CD4-positive, alpha-beta T cell (primary cell): ENCODE results near the gene PPP2R5C. TPM values are rescaled to one million over a fixed set of nuclear protein-coding genes. Genes with fewer than 3 reads are reported as not detected.

Experiments used
- ATAC-seq: fragments of 200-7000 bp; cut with Tn5 transposase; one replicate; pipeline ENCODE4 v1.10.0; 2022; ENCODE audit warnings: mild to moderate bottlenecking; ENCODE audit not compliant: poor library complexity
- CTCF ChIA-PET: fragments of 350-600 bp; sonication (Branson Sonifier 250); formaldehyde crosslinking; loops from one replicate; lab custom pipeline; 2021; ENCODE audit warnings: antibody characterized with exemption, inconsistent platforms; lab: Charles Lee
- POLR2A ChIA-PET: fragments of 350-600 bp; sonication (Branson Sonifier 250); formaldehyde crosslinking; loops from one replicate; lab custom pipeline; 2021; ENCODE audit warnings: antibody characterized with exemption, inconsistent platforms; lab: Charles Lee
- DNase-seq, 14 experiments: peaks; one replicate each; pipeline ENCODE4 v3.0.0-alpha.2; 2013 to 2020; ENCODE audit warnings: mixed read lengths in 2 of 14
- H3K27ac ChIP-seq, 2 donors: one replicate each; pipeline versions ENCODE4 v1.5.1 to v1.7.0; 2013; ENCODE audit warnings: low read length in 2 of 2, low read depth in 1 of 2, mild to moderate bottlenecking in 1 of 2
- H3K27me3 ChIP-seq, 2 experiments: 1 replicate in 1 of 2; 2 replicates in 1 of 2; pipeline versions ENCODE4 v1.6.1 to v1.7.0; 2013; ENCODE audit warnings: low read length in 2 of 2, control low read depth in 1 of 2, mild to moderate bottlenecking in 1 of 2, moderate library complexity in 1 of 2; ENCODE audit not compliant: insufficient read depth in 2 of 2, control insufficient read depth in 1 of 2
- H3K36me3 ChIP-seq: one replicate; pipeline ENCODE4 v1.6.1; 2013; ENCODE audit warnings: low read length, control low read depth; ENCODE audit not compliant: insufficient read depth
- H3K4me1 ChIP-seq: one replicate; pipeline ENCODE4 v1.6.1; 2013; ENCODE audit warnings: low read length, control low read depth; ENCODE audit not compliant: insufficient read depth
- H3K4me3 ChIP-seq: one replicate; pipeline ENCODE4 v1.5.1; 2013; ENCODE audit warnings: mild to moderate bottlenecking, low read length, moderate library complexity
- H3K9me3 ChIP-seq, 2 experiments: 1 replicate in 1 of 2; 2 replicates in 1 of 2; pipeline versions ENCODE4 v1.6.1 to v1.7.0; 2013; ENCODE audit warnings: low read length in 2 of 2, mild to moderate bottlenecking in 2 of 2, control low read depth in 1 of 2, moderate library complexity in 1 of 2; ENCODE audit not compliant: control insufficient read depth in 1 of 2, insufficient read depth in 1 of 2
- H3K27ac Mint-ChIP-seq: one replicate; pipeline ENCODE4 v1.8.0; 2020; ENCODE audit warnings: mixed read lengths
- H3K27me3 Mint-ChIP-seq: one replicate; pipeline ENCODE4 v1.8.0; 2021; ENCODE audit warnings: mixed read lengths
- H3K36me3 Mint-ChIP-seq: one replicate; pipeline ENCODE4 v1.8.0; 2021; ENCODE audit warnings: low read depth, mixed read lengths
- H3K4me1 Mint-ChIP-seq: one replicate; pipeline ENCODE4 v1.8.0; 2021; ENCODE audit warnings: low read depth, mixed read lengths
- H3K4me3 Mint-ChIP-seq: one replicate; pipeline ENCODE4 v1.8.0; 2020; ENCODE audit warnings: mild to moderate bottlenecking, mixed read lengths
- H3K9me3 Mint-ChIP-seq: one replicate; pipeline ENCODE4 v1.8.0; 2020; ENCODE audit warnings: mixed read lengths
- CTCF ChIP-seq: fragments of 200-600 bp; IDR thresholded peaks from one replicate; pipeline ENCODE4 v1.8.0; 2022; ENCODE audit warnings: antibody characterized with exemption, mild to moderate bottlenecking
- intact Hi-C, 2 experiments: fragments of 100-400 bp; cut with DNase I in 1 of 2; cut with micrococcal nuclease in 1 of 2; formaldehyde crosslinking; loops; one replicate each; pipeline versions ENCODE4 v1.15.1 to v1.9.0; 2023 to 2025; cut with DNase I, micrococcal nuclease
- total RNA-seq, 174 experiments: library from RNA in 2 of 174; stranded (reverse) in 2 of 174; gene quantifications; one replicate each; pipeline ENCODE4 v1.2.3 and lab custom pipeline; 2021 to 2026

The PPP2R5C gene
- total RNA-seq, 2 experiments from 2014 or later: 463 to 487 TPM

DNA sequence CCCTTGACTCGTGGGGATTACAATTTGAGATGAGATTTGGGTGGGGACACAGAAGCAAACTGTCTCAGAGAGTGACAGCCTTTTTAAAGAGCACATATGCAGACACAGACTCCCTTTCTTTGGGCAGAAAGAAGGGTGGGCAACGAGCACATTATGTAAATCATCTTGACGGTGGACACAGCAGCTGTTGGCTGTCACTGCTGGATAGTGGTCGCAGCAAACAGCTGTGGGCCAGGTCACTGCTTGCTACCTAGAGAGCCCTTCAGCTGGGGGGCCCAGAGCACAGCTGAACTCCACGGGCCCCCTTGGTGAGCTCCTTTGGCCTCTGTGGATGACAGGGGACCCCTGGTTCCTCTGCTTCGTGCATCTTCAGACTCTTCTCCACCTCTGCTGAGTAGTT, 23.1 kb downstream of the PPP2R5C start:
- CTCF ChIA-PET: interaction anchor here (2.0 kb wide), 1 partner anchor 14 kb away, joined by 6 read pairs; no protein-coding TSS in a partner anchor
- Histone ChIP-seq H3K9me3 (peaks cover 0 to 4% of the 10 kb centered on the region in 2 experiments), H3K36me3 (no peaks in the 10 kb centered on the region), H3K4me1 (peaks cover 12% of the 10 kb centered on the region), H3K27ac (no peak overlapping the region), H3K27me3 (peaks cover 0 to 2% of the 10 kb centered on the region in 2 experiments), H3K4me3 (no peak overlapping the region)
- Mint-ChIP-seq H3K4me1 (peaks cover 9% of the 10 kb centered on the region), H3K27me3 (no peaks in the 10 kb centered on the region), H3K27ac (no peak overlapping the region), H3K4me3 (peak overlapping the region; percentile 27), H3K36me3 (peaks cover 9% of the 10 kb centered on the region), H3K9me3 (no peaks in the 10 kb centered on the region)
- TF ChIP-seq CTCF: no peak
- ATAC-seq (no peak), DNase-seq (no peak)
- intact Hi-C loops: loop anchor here in 1 of 2 experiments (2.0 kb wide), 1 partner anchor 18 kb away; no protein-coding TSS in a partner anchor
- POLR2A ChIA-PET: interaction anchor here (1.2 kb wide), 1 partner anchor 36 kb away, joined by 3 read pairs; no protein-coding TSS in a partner anchor

DNA sequence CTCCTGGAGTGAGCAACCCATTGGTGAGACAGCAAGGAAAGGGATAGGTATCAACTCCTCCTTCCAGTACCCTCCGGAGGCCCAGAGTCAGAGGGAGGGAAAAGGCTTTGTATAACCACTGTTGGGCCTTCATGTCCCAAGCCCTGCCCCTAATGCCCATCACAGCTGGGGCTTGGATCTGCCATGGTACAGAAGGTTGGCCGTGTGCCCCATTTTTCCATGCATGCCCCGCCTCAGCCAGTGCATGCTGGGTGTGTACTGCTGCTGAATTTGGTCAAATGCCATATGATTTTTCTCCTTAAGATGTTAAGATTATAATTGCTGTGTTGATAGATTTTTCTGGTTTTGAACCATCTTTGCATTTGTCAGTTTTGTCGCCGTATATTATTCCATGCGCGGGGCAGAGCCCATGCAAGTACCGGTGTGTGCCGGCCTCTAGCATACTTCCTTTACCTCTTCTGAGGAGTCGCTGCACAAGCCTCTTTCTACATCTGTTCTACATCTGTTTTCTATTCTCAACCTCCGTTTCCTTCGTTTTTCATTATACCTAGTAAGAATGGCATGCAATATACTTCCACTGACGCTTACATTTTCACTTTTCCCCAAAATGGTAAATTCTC, 26.6 kb downstream of the PPP2R5C start:
- H3K4me3 Mint-ChIP-seq: no peak overlapping the region
- peaks cover 8% of the 10 kb centered on the region for H3K4me1 ChIP-seq
- intact Hi-C loops: no loop called here
- no peaks in the 10 kb centered on the region for H3K27me3 ChIP-seq
- no peak for ATAC-seq
- H3K4me1 Mint-ChIP-seq: peaks cover 29% of the 10 kb centered on the region
- H3K9me3 ChIP-seq: peaks cover 0 to 4% of the 10 kb centered on the region in 2 experiments
- DNase-seq: no peak
- no peak overlapping the region for H3K27ac Mint-ChIP-seq
- CTCF ChIA-PET: interaction anchor here (1.3 kb wide), 1 partner anchor 21 kb away, joined by 4 read pairs; no protein-coding TSS in a partner anchor
- peaks cover 9% of the 10 kb centered on the region for H3K36me3 Mint-ChIP-seq
- no peak overlapping the region for H3K27ac ChIP-seq
- H3K9me3 Mint-ChIP-seq: peaks cover 1% of the 10 kb centered on the region
- no peaks in the 10 kb centered on the region for H3K27me3 Mint-ChIP-seq
- no peak for TF ChIP-seq CTCF
- no peak overlapping the region for H3K4me3 ChIP-seq
- POLR2A ChIA-PET: interaction anchor here (0.8 to 1.1 kb wide), 2 partner anchors 41 to 66 kb away, joined by 3 to 4 read pairs; no protein-coding TSS in a partner anchor
- no peaks in the 10 kb centered on the region for H3K36me3 ChIP-seq

GRCh38 chr14:101789222-101789621, 27.7 kb downstream of the PPP2R5C start:
- ChIA-PET POLR2A (interaction anchor here (6.7 kb wide), 1 partner anchor 35 kb away, joined by 73 read pairs; no protein-coding TSS in a partner anchor), CTCF (no interaction called here)
- peaks cover 3 to 7% of the 10 kb centered on the region in 2 experiments for H3K9me3 ChIP-seq
- H3K4me1 Mint-ChIP-seq: peaks cover 30% of the 10 kb centered on the region
- peaks cover 12% of the 10 kb centered on the region for H3K4me1 ChIP-seq
- H3K27ac Mint-ChIP-seq: no peak overlapping the region
- H3K4me3 Mint-ChIP-seq: no peak overlapping the region
- peaks cover 1% of the 10 kb centered on the region for H3K9me3 Mint-ChIP-seq
- no peak for TF ChIP-seq CTCF
- H3K27me3 ChIP-seq: no peaks in the 10 kb centered on the region
- intact Hi-C loops: no loop called here
- ATAC-seq: no peak
- H3K36me3 Mint-ChIP-seq: peaks cover 9% of the 10 kb centered on the region
- no peak overlapping the region for H3K27ac ChIP-seq
- no peaks in the 10 kb centered on the region for H3K36me3 ChIP-seq
- H3K4me3 ChIP-seq: no peak overlapping the region
- no peaks in the 10 kb centered on the region for H3K27me3 Mint-ChIP-seq
- no peak for DNase-seq
